NOMO-1 treated with dmso at 0.1 percent for 144 hours (cell line): ENCODE data around the gene CFL2.
A peak's percentile ranks its signal among the peaks of the same experiment; 100 is the strongest.
"Not testable (repeated sequence)": the region's sequence is repeated elsewhere in the genome, so short reads cannot be mapped to it uniquely, and the experiment has no call there.

Experiments used
- DNase-seq: peaks from one replicate; lab custom pipeline; 2025; ENCODE audit not compliant: unreplicated experiment; lab: John Stamatoyannopoulos, UW

CFL2 gene

GRCh38 chr14:34714320-34715126, at the start of gene CFL2:
Gene CFL2, minus strand, starts transcription at chr14:34714593. Its CDS starts 53 bp downstream, at chr14:34714540.
- DNase-seq = peak; percentile 56

- no peak for DNase-seq
Measured at GRCh38 chr14:34755215-34755614, 40.8 kb upstream of the CFL2 start.

DNA sequence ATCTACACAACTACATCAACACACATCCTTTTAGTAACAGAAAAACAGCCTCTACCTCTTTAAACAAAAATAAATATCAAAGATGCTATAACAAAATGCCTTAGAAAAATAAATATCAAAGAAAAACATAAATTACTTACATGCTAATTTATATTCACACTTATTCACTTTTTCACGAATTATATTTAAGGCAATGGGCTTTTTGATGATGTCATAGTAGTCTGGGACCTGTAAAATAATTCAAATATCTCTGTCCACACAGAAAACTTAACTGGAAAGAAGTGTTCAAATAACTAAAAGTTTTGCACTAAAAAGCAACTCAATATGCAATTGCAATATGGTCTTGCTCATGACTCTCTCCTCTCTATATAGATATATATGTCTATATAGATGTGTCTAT, 40.3 kb upstream of the CFL2 start:
- no peak for DNase-seq

DNA sequence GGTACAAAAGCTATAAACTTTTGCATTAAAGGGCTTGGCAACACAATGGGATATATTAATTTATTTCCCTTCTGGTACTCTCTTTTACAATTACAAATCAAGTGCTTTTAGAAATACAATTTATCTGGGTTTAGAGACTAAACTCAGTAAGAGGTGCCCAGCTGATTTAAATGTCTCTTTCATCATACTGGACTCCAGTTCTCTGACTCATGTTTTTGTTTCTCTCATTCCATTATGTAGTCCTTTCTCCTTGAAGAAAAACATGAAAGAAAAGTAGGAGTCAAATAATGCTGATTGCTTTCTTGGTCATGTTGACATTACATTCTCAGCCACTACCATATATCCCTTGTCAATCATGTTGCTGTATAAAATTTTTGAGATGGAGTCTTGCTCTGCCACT, 36.3 kb upstream of the CFL2 start:
- no peak for DNase-seq

DNA sequence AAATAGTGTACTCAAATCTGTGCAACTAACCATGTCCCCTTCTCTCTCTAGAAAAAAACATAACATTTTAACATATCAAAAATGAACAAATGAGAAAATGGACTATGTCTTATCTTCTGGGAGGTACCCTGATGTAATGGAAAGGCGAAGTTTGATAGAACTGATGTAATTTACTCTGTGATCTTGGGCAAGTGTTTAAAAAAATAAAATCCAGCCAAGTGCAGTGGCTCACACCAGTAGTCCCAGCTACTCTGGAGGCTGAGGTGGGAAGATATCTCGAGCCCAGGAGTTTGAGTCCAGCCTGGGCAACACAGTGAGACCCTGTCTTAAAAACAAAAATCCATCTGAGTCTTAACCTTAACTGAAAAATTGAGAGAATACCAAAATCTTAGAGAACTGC, 35.8 kb upstream of the CFL2 start:
- no peak for DNase-seq

- DNase-seq = no peak
Measured at GRCh38 chr14:34749408-34749807, 35.0 kb upstream of the CFL2 start.

DNA sequence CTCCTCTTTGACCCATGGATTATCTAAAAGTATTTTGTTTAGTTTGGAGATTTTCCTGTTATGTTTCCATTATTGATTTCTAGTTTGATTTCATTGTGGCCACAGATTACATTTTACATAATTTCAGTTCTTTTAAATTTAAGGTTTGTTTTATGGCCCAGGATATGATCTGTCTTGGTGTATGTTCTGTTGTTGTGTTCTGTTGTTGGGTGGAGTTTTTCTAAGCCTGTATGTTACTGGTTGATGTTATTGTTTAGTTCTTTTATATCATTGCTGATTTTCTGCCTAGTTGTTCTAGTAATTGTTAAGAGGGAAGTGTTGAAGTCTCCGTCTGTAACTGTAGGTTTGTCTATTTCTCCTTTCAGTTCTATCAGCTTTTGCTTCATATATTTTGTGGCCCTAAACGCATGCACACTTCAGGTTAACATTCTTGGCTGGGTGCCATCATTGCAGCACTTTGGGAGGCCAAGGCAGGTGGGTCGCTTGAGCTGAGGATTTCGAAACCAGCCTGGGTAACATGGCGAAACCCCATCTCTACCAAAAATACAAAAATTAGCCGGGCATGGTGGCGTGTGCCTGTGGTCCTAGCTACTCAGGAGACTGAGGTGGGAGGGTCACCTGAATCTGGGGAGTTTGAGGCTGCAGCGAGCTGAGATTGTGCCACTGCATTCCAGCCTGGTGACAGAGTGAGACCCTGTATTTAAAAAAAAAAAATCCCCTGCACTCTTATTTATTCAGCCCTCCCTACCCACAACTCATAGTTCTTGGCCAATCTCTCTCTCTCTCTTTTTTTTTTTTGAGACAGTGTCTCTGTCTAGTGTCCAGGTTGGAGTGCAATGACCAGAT, 28.1 kb upstream of the CFL2 start:
- no peak for DNase-seq

DNA sequence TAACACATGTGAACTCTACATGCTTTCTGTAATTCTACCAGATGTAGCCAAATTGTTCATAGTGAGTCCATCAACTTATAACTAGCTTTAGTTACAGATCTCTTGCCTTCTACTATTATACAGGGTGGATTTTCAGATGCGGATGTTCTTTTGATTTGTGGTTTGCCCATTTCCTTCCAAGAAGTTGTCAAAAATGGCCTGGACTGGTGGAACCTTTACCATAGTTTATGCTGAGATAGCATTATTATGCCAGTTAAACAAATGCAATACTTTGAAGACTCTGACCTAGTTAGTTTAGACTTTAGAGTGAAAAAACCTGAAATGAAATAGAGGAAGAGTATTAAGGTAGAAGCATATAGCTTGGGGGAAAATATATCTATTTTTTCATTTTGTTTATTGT, 27.4 kb upstream of the CFL2 start:
- no peak for DNase-seq

DNA sequence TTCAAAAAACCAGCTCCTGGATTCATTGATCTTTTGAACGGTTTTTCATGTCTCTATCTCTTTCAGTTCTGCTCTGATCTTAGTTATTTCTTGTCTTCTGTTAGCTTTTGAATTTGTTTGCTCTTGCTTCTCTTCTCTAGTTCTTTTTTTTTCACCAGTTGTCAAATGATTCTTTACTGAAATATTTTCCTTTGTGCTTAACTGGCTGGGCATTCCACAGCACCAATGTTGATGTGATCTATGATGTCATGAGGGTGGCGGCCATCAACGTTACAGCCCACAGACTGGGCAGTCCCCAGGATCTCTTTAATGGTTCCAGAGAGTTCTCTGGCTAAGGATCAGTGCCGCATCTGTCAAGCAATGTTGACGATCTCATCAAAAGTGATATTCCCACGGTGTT, 25.7 kb upstream of the CFL2 start:
- DNase-seq = not testable (repeated sequence)

DNA sequence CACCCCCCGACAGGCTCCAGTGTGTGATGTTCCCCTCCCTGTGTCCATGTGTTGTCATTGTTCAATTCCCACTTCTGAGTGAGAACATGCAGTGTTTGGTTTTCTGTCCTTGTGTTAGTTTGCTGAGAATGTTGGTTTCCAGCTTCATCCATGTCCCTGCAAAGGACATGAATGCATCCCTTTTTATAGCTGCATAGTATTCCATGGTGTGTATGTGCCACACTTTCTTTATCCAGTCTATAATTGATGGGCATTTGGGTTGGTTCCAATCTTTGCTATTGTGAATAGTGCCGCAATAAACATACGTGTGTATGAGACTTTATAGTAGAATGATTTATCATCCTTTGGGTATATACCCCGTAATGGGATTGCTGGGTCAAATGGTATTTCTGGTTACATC, 22.7 kb upstream of the CFL2 start:
- not testable (repeated sequence) for DNase-seq

GRCh38 chr14:34733245-34733644, 18.9 kb upstream of the CFL2 start:
- no peak for DNase-seq

- DNase-seq = no peak
Measured at GRCh38 chr14:34732802-34733201, 18.4 kb upstream of the CFL2 start.

- DNase-seq = no peak
Measured at GRCh38 chr14:34723867-34724266, 9.5 kb upstream of the CFL2 start.

DNA sequence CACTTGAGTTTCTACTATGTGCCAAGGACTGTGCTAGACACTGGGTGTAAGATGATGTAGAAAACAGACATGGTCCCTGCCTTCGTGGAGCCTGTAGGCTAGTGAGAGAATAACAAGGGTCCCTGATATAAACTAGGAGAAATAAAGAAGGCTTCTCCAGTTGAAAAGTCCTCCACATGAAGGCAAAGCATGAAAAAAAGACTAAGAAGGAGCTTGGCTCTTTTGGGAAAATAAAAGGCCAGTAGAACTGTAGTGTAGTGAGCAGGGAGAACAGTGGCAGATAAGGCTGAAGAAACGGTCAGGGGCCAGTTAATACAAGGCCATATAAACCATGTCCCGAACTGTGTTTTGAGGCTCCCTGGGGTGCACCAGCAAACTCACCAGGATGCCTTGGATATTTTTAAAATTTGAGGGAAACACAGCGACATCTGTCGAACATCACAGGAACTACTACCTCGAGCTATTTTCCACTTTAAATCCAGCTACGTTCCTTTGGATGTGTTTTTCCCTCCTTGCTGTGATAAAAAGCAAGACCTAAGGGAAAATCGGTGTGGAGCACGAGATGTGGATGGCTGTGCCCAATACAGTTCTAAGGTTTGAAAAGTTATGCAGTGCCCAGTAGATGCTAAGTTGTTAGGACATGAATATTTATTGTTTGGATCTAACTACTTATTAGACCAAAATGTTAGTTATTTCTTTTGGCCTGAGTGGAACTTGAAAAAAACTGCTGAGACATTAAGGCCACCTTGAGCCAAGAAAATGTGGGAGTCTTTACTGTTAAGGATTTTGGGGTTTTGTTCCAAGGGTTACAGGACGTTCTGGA, 8.5 kb upstream of the CFL2 start:
- no peak for DNase-seq

- no peak for DNase-seq
Measured at GRCh38 chr14:34721129-34721528, 6.7 kb upstream of the CFL2 start.

GRCh38 chr14:34718750-34719304, 4.4 kb upstream of the CFL2 start:
- no peak for DNase-seq

GRCh38 chr14:34715127-34715863, 902 bp upstream of the CFL2 start:
- DNase-seq = no peak

DNA sequence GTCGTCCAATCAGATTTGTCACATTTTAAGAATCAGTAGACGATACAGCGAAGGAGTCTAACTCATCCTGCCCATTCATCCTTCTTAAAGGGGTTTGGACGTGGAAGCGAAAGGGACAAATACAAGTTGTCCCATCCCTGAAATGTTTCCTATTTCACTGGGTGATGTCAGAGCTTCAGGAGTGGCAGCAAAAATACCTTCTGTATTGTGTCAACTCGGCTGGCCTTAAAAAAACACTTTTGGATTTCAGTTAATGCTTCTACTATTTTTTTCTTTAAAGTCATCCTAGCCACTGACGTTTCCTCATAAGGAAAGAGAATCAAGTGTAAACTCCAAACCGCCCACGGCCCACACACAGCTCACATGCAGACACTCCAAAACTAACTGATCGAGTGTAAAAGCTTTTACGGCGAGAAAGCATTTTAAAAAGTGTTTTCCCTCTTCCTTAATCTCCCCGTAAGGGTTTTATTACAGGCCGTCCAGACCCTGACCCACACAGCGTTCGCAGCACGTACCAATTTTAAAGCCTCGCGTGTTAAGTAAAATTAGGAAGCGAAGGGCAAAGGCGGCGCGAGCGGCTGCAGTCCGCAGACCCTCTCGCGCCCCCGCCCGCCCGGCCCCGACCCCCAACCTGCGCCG, 593 bp downstream of the CFL2 start:
- DNase-seq = peak; percentile 13

- no peak for DNase-seq
Measured at GRCh38 chr14:34713122-34713680, 1.2 kb downstream of the CFL2 start.
